Measurements from ENCODE around the gene PLXNA2.

DNA sequence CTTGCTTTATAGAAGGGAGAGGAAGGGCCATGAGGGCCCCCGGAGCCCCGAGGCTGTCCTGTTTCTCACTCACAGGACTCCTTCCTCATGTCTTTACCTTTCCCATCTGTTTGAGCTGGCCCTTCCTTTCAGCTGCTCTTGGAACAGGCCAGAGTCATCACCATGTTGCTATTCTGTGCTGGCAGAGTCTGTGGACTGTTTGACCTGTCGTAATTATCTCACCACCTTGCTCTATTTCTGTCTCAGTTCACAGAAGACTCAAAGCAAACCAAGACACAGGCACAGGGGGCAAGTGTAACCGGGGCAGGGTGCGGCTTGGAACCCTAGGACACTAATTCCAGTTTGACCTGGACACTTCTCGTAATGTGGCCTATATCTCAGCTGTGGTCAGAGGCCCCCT is 228.9 kb downstream of the PLXNA2 start:
- TF ChIP-seq, protein P1, sequence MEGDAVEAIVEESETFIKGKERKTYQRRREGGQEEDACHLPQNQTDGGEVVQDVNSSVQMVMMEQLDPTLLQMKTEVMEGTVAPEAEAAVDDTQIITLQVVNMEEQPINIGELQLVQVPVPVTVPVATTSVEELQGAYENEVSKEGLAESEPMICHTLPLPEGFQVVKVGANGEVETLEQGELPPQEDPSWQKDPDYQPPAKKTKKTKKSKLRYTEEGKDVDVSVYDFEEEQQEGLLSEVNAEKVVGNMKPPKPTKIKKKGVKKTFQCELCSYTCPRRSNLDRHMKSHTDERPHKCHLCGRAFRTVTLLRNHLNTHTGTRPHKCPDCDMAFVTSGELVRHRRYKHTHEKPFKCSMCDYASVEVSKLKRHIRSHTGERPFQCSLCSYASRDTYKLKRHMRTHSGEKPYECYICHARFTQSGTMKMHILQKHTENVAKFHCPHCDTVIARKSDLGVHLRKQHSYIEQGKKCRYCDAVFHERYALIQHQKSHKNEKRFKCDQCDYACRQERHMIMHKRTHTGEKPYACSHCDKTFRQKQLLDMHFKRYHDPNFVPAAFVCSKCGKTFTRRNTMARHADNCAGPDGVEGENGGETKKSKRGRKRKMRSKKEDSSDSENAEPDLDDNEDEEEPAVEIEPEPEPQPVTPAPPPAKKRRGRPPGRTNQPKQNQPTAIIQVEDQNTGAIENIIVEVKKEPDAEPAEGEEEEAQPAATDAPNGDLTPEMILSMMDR (IDR thresholded peaks at IDR 0.05): no peak
- TF ChIP-seq POLR2A (IDR thresholded peaks at IDR 0.05): no peak

Data from esophagus squamous epithelium (tissue), 4 donors.